Prostate gland (tissue), 2 donors: ENCODE measurements around the gene ITIH2. TPM values are rescaled to one million over a fixed set of nuclear protein-coding genes. Genes with fewer than 3 reads are reported as not detected.
"Not testable (repeated sequence)": the region's sequence is repeated elsewhere in the genome, so short reads cannot be mapped to it uniquely, and the experiment has no call there.

Experiments used
- DNase-seq: peaks from one replicate; pipeline ENCODE4 v3.0.0-alpha.2; 2019; ENCODE audit warnings: low spot score
- H3K27ac ChIP-seq, 2 donors: fragments of 200-600 bp; sonication (generic); 2 replicates each; pipeline ENCODE4 v1.5.1; 2017 to 2019
- H3K27me3 ChIP-seq: fragments of 200-600 bp; sonication (generic); replicated peaks from 2 replicates; pipeline ENCODE4 v1.5.1; 2019; ENCODE audit not compliant: insufficient read depth
- H3K36me3 ChIP-seq, 2 donors: fragments of 200-600 bp; sonication (generic); 1 replicate in 1 of 2; 2 replicates in 1 of 2; pipeline versions ENCODE4 v1.5.1 to v1.8.1; 2017 to 2019
- H3K4me1 ChIP-seq: fragments of 200-600 bp; sonication (generic); replicated peaks from 2 replicates; pipeline ENCODE4 v1.5.1; 2019
- H3K4me3 ChIP-seq, 2 donors: fragments of 200-600 bp; sonication (generic); 2 replicates each; pipeline ENCODE4 v1.5.1; 2017 to 2019
- H3K9me3 ChIP-seq: fragments of 200-600 bp; sonication (generic); 2 replicates; pipeline ENCODE4 v1.5.1; 2017
- POLR2A ChIP-seq: fragments of 450-650 bp; IDR thresholded peaks from one replicate; pipeline ENCODE4 v1.6.1; 2016; ENCODE audit warnings: antibody characterized with exemption, mild to moderate bottlenecking
- POLR2AphosphoS5 ChIP-seq: sonication (generic); formaldehyde crosslinking; IDR thresholded peaks from one replicate; pipeline ENCODE4 v1.6.1; 2017; ENCODE audit warnings: antibody characterized with exemption
- WGBS: methylation state at CpG from one replicate; pipeline ENCODE4 v1.1.5; 2018; 5-methylcytosine and 5-hydroxymethylcytosine counted together
- intact Hi-C: fragments of 100-400 bp; cut with DNase I; formaldehyde crosslinking; loops from one replicate; pipeline ENCODE4 v1.14.2; 2022
- total RNA-seq, 2 donors: library from RNA; depleted of rRNA; stranded (reverse); fragments of >200 nt; gene quantifications; one replicate each; pipeline ENCODE4 v1.1.0, GENCODE V29; 2016
- TF ChIP-seq, protein P1 (sequence below), 4 experiments: fragments of 200-600 bp in 2 of 4; fragments of 450-650 bp in 2 of 4; sonication (generic) in 2 of 4; IDR thresholded peaks; 1 replicate in 3 of 4; 2 replicates in 1 of 4; pipeline ENCODE4 v1.5.1; 2016 to 2019; ENCODE audit warnings: antibody characterized with exemption in 4 of 4, mild to moderate bottlenecking in 2 of 4, moderate library complexity in 2 of 4

ITIH2 gene
- total RNA-seq, 2 donors from 2014 or later: not detected

DNA sequence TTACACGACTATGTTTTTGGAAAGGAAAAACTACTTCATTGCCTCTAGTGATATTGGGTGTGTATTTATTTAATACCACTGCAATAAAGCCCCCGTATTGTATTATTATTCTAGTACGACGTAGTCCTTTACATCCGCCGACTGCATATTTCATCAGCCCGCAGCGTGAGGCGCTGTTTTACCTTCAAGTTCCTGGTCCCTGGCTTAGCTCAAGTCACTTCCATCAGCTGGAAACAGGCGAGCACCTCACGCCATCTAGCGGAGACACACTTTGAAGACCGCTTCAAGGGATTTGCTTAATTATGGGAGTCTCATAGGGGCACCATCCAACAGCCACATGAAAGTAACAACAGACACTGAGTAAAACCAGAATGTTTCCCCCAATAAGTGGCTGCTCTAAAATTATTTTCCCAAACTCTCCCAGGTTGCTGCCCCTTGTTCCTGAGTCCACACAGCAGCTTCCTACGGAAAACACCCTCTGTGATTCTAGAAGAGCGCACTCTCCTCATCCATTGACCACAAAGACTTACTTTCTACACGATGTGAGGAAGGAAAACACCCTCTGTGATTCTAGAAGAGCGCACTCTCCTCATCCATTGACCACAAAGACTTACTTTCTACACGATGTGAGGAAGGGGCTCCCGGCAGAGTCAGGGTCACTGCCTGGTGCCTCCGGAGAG lies 15.7 kb upstream of the ITIH2 start:
- no peaks in the 10 kb centered on the region for H3K9me3 ChIP-seq
- H3K27me3 ChIP-seq: no peaks in the 10 kb centered on the region
- intact Hi-C loops: loop anchor here (2.0 kb wide), 1 partner anchor 163 kb away; no protein-coding TSS in a partner anchor
- H3K36me3 ChIP-seq: no peaks in the 10 kb centered on the region
- H3K4me3 ChIP-seq: no peak overlapping the region
- 21% methylated on average over 20 of the region's 20 CpGs for WGBS
- TF ChIP-seq, protein P1, sequence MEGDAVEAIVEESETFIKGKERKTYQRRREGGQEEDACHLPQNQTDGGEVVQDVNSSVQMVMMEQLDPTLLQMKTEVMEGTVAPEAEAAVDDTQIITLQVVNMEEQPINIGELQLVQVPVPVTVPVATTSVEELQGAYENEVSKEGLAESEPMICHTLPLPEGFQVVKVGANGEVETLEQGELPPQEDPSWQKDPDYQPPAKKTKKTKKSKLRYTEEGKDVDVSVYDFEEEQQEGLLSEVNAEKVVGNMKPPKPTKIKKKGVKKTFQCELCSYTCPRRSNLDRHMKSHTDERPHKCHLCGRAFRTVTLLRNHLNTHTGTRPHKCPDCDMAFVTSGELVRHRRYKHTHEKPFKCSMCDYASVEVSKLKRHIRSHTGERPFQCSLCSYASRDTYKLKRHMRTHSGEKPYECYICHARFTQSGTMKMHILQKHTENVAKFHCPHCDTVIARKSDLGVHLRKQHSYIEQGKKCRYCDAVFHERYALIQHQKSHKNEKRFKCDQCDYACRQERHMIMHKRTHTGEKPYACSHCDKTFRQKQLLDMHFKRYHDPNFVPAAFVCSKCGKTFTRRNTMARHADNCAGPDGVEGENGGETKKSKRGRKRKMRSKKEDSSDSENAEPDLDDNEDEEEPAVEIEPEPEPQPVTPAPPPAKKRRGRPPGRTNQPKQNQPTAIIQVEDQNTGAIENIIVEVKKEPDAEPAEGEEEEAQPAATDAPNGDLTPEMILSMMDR (IDR thresholded peaks at IDR 0.05): peak; percentile 56 to 95 (median 90)
- TF ChIP-seq POLR2A (no peak), POLR2AphosphoS5 (peak; percentile 51)
- DNase-seq: peak; percentile 81
- no peaks in the 10 kb centered on the region for H3K4me1 ChIP-seq
- H3K27ac ChIP-seq: no peak overlapping the region

DNA sequence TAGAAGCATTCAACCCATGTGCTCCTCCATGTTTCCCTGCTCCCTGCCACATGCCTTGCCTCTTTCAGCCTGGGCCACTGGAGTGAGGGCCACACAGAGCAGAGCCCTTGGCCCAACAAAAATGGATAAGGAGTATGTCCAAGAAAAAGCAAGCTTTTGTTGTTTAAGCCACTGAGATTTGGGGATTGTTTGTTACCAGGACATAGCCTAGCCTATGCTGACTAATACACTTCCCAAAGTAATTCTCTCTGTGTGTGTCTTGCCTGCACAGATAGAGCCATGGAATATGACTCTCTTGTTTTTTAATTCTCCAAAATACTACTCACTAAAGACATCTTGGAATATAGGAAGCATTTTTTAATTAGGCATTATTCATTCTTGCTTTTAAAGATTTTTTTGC lies 13.5 kb upstream of the ITIH2 start:
- Histone ChIP-seq H3K27me3 (no peaks in the 10 kb centered on the region), H3K9me3 (no peaks in the 10 kb centered on the region), H3K27ac (no peak overlapping the region), H3K36me3 (no peaks in the 10 kb centered on the region), H3K4me1 (no peaks in the 10 kb centered on the region), H3K4me3 (no peak overlapping the region)
- DNase-seq: no peak
- TF ChIP-seq POLR2A (no peak), POLR2AphosphoS5 (no peak)
- TF ChIP-seq, protein P1 (IDR thresholded peaks at IDR 0.05): no peak
- intact Hi-C loops: no loop called here

DNA sequence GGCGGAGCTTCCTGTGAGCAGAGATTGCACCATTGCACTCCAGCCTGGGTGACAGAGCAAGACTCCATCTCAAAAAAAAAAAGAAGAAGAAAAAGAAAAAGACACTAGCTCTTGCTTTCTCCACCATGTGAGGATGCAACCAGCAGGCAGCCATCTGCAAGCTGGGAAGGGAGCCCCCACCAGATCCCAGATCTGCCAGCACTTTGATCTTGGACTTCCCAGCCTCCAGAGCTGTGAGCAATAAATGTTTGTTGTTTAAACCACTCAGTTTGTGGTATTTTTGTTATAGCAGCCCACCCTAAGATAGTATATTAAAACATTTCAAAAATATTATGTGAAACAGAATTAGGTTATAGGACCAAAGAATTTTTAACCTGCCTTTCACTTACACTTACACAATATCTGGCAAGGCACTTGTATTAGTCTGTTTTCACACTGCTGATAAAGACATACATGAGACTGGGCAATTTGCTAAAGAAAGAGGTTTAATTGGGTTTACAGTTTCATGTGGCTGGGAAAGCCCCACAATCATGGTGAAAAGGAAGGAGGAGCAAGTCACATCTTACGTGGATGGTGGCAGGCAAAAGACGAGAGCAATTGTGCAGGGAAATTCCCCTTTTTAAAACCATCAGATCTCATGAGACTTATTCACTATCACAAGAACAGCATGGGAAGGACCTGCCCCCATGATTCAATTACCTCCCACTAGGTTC lies 12.1 kb upstream of the ITIH2 start:
- H3K27ac ChIP-seq, H3K4me1 ChIP-seq, H3K9me3 ChIP-seq, H3K36me3 ChIP-seq, H3K27me3 ChIP-seq, H3K4me3 ChIP-seq, DNase-seq, intact Hi-C loops: not testable (repeated sequence)
- 70% methylated on average over 3 of the region's 3 CpGs for WGBS

DNA sequence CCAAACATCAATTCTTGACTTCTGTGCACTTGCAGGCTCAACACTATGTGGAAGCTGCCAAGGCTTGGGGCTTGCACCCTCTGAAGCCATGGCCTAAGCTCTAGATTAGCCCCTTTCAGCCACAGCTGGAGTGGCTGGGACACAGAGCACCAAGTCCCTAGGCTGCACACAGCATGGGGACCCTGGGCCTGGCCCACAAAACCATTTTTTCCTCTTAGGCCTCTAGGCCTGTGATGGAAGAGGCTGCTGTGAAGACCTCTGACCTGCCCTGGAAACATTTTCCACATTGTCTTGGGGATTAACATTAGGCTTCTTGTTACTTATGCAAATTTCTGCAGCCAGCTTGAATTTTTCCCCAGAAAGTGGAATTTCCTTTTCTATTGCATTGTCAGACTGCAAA lies 10.7 kb upstream of the ITIH2 start:
- H3K9me3 ChIP-seq, H3K36me3 ChIP-seq, H3K4me3 ChIP-seq, H3K4me1 ChIP-seq, H3K27me3 ChIP-seq, intact Hi-C loops, H3K27ac ChIP-seq, DNase-seq: not testable (repeated sequence)

DNA sequence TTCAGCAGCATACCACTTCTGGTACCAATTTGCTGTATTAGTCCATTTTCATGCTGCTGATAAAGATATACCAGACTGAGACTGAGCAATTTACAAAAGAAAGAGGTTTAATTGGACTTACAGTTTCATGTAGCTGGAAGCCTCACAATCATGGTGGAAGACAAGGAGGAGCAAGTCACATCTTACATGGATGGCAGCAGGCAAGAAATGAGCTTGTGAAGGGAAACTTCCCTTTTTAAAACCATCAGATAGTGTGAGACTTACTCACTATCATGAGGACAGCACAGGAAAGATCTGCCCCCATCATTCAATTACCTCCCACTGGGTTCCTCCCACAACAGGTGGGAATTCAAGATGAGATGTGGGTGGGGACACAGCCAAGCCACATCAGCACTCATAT lies 9.9 kb upstream of the ITIH2 start:
- H3K4me1 ChIP-seq, H3K27me3 ChIP-seq, H3K4me3 ChIP-seq, DNase-seq, H3K9me3 ChIP-seq, H3K36me3 ChIP-seq, H3K27ac ChIP-seq, intact Hi-C loops: not testable (repeated sequence)

DNA sequence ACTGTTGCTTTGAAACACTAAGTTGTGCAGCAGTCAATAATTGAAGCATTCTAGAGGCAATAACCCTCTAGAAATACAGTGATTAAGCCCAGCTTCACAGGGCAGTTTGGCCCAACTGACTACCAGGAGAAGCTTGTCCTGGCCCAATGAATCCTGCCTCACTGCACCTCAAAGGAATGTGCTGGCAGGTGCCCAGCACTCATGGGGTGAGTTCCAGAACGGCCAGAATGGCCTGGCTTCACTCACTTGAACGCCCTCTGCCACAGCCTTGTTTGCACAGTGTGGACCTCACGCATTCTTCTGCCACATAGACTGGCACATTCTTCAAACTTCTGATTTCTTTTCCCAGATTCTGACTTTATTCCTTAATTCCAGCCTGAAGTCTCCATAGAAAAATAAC lies 6.6 kb upstream of the ITIH2 start:
- Histone ChIP-seq H3K4me1 (no peaks in the 10 kb centered on the region), H3K27ac (no peak overlapping the region), H3K36me3 (no peaks in the 10 kb centered on the region), H3K27me3 (no peaks in the 10 kb centered on the region), H3K9me3 (no peaks in the 10 kb centered on the region), H3K4me3 (no peak overlapping the region)
- DNase-seq: no peak
- TF ChIP-seq POLR2A (no peak), POLR2AphosphoS5 (no peak)
- intact Hi-C loops: no loop called here
- WGBS: 30% methylated on average over 3 of the region's 3 CpGs

DNA sequence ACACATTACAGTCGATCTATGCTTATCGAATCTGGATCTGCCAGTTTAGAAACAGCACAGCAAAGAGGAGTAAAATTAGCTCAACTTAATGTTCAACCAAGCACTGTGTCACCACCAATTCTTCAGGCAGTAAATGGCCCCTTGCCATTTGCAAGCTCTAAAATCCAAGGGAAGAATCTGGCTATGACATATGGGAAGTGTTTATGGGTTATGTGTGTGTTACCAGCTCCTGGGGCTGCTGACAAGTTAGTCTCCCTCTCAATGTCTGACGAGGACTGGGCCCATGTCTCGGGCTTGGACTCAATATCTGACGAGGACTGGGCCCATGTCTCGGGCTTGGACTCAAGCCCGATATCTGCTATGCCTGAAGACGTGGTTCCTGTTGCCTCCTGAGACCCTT lies 5.7 kb upstream of the ITIH2 start:
- H3K27me3 ChIP-seq: no peaks in the 10 kb centered on the region
- WGBS: 89% methylated on average over 8 of the region's 8 CpGs

More for the DNA sequence above, 5.7 kb upstream of the ITIH2 start:
- no peak overlapping the region for H3K4me3 ChIP-seq
- H3K4me1 ChIP-seq: no peaks in the 10 kb centered on the region
- no peak overlapping the region for H3K27ac ChIP-seq
- H3K36me3 ChIP-seq: no peaks in the 10 kb centered on the region
- DNase-seq: no peak
- intact Hi-C loops: no loop called here
- H3K9me3 ChIP-seq: no peaks in the 10 kb centered on the region
- no peak for TF ChIP-seq POLR2AphosphoS5
- TF ChIP-seq POLR2A: no peak
- TF ChIP-seq, protein P1 (IDR thresholded peaks at IDR 0.05): no peak
